Measurements from ENCODE around the gene DDIAS.

GRCh38 chr11:82854242-82854641 lies 47.3 kb upstream of the DDIAS start:
- no peak for TF ChIP-seq GABPA (IDR thresholded peaks at IDR 0.05; ENCODE audit: low read depth)
- no peak for TF ChIP-seq MXI1 (IDR thresholded peaks at IDR 0.05; ENCODE audit: low read depth, low read length)
- TF ChIP-seq CEBPB (IDR thresholded peaks at IDR 0.05; ENCODE audit: borderline replicate concordance in 1 of 2, low read depth in 2 of 2, low read length in 2 of 2) = no peak
- TF ChIP-seq SMAD1 (IDR thresholded peaks at IDR 0.05; ENCODE audit: low read depth, partially characterized antibody) = no peak
- TF ChIP-seq CTCF (IDR thresholded peaks at IDR 0.05 in 2 of 3, conservative IDR thresholded peaks at IDR 0.05 in 1 of 3; ENCODE audit: control insufficient read depth in 2 of 3, extremely low read depth in 1 of 3, insufficient read depth in 1 of 3, low read depth in 3 of 3, low read length in 3 of 3) = no peak
- TF ChIP-seq ATF2 (IDR thresholded peaks at IDR 0.05; ENCODE audit: low read length) = no peak
- TF ChIP-seq POLR2A (IDR thresholded peaks at IDR 0.05; ENCODE audit: low read depth, low read length) = no peak
- no peak for TF ChIP-seq POLR2AphosphoS2 (IDR thresholded peaks at IDR 0.05; ENCODE audit: low read depth, low read length)
- no peak for TF ChIP-seq POLR2AphosphoS5 (IDR thresholded peaks at IDR 0.05; ENCODE audit: low read length)
- TF ChIP-seq YY1 (IDR thresholded peaks at IDR 0.05; ENCODE audit: low read depth, low read length) = no peak
- no peak for TF ChIP-seq FOXM1 (IDR thresholded peaks at IDR 0.05; ENCODE audit: low read depth, low read length)
- TF ChIP-seq REST (IDR thresholded peaks at IDR 0.05; ENCODE audit: low read depth, low read length) = no peak
- TF ChIP-seq NFYB (IDR thresholded peaks at IDR 0.05; ENCODE audit: insufficient read depth, low read depth, low read length) = no peak
